Astrocyte of the cerebellum (primary cell): Measurements from ENCODE around the gene IQCE.
"Not testable (repeated sequence)": the region's sequence is repeated elsewhere in the genome, so short reads cannot be mapped to it uniquely, and the experiment has no call there.

Experiments used
- DNase-seq: peaks from one replicate; pipeline ENCODE4 v3.0.0-alpha.2; 2011; ENCODE audit warnings: low read depth
- H3K4me3 ChIP-seq: 2 replicates; pipeline ENCODE4 v1.5.1; 2011; ENCODE audit warnings: mild to moderate bottlenecking, low read depth, low read length, moderate library complexity
- CTCF ChIP-seq: IDR thresholded peaks from 2 replicates; pipeline ENCODE4 v1.5.1; 2012; ENCODE audit warnings: low read length, low read depth, moderate library complexity, mild to moderate bottlenecking; ENCODE audit errors: missing control alignments
- in situ Hi-C: cut with HindIII; loops from 2 replicates; pipeline ENCODE4 v1.10.0; 2017; ENCODE audit warnings: low sequenced_read_pairs

IQCE gene

DNA sequence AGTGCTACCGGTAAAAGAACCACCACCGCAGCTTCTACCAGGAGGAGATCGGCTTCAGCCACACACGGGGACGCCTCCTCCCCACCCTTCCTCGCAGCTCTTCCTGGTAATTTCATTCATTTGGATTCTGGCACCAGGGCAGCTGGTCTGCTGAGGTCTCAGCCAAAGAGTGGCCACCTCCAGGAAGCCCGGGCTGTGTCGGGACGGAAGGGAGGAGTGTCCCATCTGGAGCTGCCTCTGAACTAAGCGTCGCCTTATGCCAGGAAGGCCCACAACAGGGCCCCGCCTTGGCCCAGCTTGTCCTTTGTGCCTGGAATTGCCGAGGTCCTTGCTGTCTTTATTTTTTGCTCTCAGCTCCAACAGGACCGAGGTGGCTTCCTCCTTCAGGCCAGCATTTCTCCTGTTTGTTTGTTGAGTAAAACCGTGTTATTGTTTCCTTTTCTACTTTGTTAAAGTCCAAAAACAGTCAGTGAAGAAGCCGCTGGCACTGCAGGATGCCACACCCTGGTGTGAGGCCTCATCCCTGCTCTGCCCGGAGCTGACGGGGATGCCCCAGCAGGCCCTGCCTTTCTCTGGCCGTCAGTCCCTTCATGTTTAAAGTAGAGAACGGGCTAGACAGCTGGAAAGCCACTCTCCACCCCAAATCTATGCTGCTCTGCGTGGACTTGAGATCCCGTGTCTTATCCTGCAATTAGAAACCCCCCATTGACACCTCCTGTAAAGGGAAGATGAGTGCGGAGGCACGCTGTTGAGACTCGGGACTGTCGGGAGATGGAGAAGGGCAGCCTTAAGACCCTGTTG lies 48.5 kb downstream of the IQCE start:
- no peak for TF ChIP-seq CTCF
- H3K4me3 ChIP-seq, result no peak overlapping the region
- in situ Hi-C loops, result no loop called here
- DNase-seq, result no peak

GRCh38 chr7:2607923-2608904 lies 49.4 kb downstream of the IQCE start:
- no peak for DNase-seq
- H3K4me3 ChIP-seq, result no peak overlapping the region
- in situ Hi-C loops, result no loop called here
- no peak for TF ChIP-seq CTCF

DNA sequence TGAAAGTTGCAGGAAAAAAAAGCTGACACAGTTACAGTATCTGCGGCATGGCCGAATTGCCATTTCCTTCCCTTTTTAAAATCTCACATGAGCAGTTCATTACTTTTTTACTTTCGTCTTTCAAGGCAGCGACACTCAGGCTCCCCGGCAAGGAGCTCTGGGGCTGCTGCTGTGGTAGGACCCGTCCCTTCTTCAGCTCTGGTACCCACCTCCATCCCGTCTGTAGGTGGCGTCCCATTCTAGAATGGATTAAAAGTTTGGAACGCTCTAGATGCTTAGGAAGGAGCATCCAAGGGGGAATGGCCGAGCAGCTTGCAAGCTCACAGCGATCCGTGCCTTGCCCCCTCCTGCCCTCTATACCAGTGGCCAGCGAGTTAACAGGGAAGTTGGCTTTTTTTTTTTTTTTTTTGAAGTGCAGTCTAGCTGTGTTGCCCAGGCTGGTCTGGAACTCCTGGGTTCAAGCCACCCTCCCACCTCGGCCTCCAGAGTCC lies 50.2 kb downstream of the IQCE start:
- H3K4me3 ChIP-seq, result no peak overlapping the region
- TF ChIP-seq CTCF, result peak; percentile 57
- in situ Hi-C loops, result no loop called here
- no peak for DNase-seq

DNA sequence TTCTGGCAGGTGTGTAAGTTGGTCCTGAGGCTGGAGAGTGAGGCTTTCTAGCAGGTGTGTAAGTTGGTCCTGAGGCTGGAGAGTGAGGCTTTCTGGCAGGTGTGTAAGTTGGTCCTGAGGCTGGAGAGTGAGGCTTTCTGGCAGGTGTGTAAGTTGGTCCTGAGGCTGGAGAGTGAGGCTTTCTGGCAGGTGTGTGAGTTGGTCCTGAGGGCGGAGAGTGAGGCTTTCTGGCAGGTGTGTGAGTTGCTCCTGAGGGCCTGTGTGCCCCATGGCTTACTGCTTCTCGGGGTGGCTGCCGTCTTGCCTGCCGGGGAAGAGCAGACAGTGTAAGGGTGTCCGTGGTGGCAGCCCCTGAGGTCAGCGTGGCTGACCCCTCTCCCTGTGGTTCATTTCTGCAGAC lies 50.9 kb downstream of the IQCE start:
- not testable (repeated sequence) for H3K4me3 ChIP-seq, DNase-seq
- in situ Hi-C loops, result loop anchor here (5.0 kb wide), 1 partner anchor 42 kb away; no protein-coding TSS in a partner anchor

DNA sequence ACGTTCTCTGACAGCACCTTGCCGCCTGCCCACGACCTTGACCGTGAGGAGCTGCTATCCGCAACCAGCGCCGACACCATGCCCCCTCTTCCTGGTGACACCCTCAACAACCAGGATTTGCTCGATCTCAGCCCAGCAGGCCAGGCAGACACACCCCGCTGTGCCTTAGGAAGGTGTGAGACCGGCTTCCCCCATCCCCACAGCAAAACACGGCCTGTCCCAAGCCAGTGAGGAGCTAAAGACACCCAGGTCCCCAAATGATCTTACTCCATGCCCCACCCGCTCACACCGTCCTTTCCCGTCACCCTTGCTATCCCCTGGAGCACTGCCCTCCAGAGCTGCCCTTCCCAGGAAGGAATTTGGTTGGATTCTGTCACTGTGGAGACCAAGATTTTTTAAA lies 51.7 kb downstream of the IQCE start:
- in situ Hi-C loops, result loop anchor here (5.0 kb wide), 1 partner anchor 43 kb away; no protein-coding TSS in a partner anchor
- TF ChIP-seq CTCF, result no peak
- no peak for DNase-seq
- H3K4me3 ChIP-seq, result no peak overlapping the region

GRCh38 chr7:2610898-2611297 lies 52.1 kb downstream of the IQCE start:
- no peak for TF ChIP-seq CTCF
- no peak overlapping the region for H3K4me3 ChIP-seq
- in situ Hi-C loops, result loop anchor here (5.0 kb wide), 1 partner anchor 44 kb away; no protein-coding TSS in a partner anchor
- no peak for DNase-seq
